ENCODE measurements around the gene MED15. TPM values are rescaled to one million over a fixed set of nuclear protein-coding genes. Genes with fewer than 3 reads are reported as not detected.

The MED15 gene
- total RNA-seq, 4 donors from 2014 or later, result 37.5 to 69.4 (median 52.7) TPM

DNA sequence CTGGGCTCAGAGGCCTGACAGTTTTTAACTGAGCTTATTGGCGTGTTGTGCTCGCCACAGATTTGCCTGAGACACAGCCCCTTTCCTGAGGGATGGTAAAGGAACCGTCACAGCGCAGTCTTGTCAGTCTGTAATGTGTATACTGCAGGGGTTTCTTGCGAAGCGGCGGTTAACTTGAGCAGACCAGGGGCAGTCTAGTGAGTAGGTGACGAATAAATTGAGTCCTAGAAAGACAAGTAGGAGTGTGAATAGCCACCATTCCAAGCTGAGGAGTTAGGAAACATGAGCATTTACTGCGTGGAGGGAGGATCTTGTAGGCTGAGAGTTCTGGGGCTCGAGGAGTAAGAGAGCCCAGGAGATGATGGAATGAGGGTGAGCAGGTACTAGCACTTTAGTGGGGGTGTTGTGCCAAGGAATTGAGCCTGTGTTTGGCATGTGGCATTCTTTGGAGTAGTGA lies 1.4 kb downstream of the MED15 start:
- peak overlapping the region; percentile 94 to 99 (median 98) for H3K27ac ChIP-seq
- in situ Hi-C loops (cut with MboI; ENCODE audit: low sequenced_read_pairs in 4 of 4), result loop anchor here in 1 of 4 donors (10.0 kb wide), 1 partner anchor 56 kb away; no protein-coding TSS in a partner anchor
- H3K4me1 ChIP-seq, result peaks cover 36 to 51% of the 10 kb centered on the region in 2 donors

DNA sequence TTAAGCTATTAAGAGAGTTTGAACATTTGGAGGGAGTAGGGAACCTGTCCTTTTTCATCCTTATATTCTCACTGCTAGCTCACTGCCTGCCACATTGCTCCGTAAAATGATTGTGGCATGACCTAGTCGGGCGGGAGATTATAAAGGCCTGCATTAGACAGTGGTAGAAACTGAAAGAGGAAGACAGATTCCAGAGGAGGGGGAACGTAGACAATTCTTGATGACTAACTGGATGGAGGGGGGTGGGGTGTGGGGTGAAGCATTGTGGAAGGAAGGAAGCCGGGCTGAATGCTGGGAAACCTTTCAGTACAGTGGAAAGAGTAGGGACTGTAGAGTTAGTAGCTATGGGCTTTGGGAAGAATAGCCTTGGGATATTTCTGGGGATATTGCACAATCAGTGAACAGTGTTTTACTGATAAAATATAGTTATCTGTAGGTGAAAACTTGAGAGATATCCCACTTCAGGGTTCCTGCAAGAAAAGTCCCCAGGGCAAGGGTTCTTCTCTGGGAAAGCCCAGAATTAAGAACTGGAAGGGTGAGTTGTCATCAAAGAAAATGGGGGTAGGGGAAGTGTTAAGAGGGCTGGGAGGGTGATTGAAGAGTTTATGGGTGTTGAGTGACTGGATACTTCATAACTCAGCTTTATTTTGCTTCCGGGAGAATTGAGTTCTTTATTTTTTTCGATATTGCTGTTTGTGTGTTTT lies 2.1 kb downstream of the MED15 start:
- peak overlapping the region; percentile 74 to 99 (median 90) for H3K4me3 ChIP-seq
- H3K36me3 ChIP-seq, result no peaks in the 10 kb centered on the region
- peak; percentile 53 to 65 for DNase-seq
- peak overlapping the region; percentile 94 to 99 (median 98) for H3K27ac ChIP-seq
- ATAC-seq, result peak; percentile 66 to 69
- H3K9me3 ChIP-seq, result no peaks in the 10 kb centered on the region
- in situ Hi-C loops (cut with MboI; ENCODE audit: low sequenced_read_pairs in 4 of 4) (loop anchor here in 1 of 4 donors (10.0 kb wide), 1 partner anchor 55 kb away; no protein-coding TSS in a partner anchor), intact Hi-C loops (cut with DNase I; ENCODE audit: low total_unique reads) (no loop called here)
- TF ChIP-seq, protein P1, sequence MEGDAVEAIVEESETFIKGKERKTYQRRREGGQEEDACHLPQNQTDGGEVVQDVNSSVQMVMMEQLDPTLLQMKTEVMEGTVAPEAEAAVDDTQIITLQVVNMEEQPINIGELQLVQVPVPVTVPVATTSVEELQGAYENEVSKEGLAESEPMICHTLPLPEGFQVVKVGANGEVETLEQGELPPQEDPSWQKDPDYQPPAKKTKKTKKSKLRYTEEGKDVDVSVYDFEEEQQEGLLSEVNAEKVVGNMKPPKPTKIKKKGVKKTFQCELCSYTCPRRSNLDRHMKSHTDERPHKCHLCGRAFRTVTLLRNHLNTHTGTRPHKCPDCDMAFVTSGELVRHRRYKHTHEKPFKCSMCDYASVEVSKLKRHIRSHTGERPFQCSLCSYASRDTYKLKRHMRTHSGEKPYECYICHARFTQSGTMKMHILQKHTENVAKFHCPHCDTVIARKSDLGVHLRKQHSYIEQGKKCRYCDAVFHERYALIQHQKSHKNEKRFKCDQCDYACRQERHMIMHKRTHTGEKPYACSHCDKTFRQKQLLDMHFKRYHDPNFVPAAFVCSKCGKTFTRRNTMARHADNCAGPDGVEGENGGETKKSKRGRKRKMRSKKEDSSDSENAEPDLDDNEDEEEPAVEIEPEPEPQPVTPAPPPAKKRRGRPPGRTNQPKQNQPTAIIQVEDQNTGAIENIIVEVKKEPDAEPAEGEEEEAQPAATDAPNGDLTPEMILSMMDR (IDR thresholded peaks at IDR 0.05 in 4 of 5, conservative IDR thresholded peaks at IDR 0.05 in 1 of 5), result no peak
- TF ChIP-seq POLR2A (IDR thresholded peaks at IDR 0.05), result peak; percentile 20 to 26
- peaks cover 42 to 55% of the 10 kb centered on the region in 2 donors for H3K4me1 ChIP-seq
- no peaks in the 10 kb centered on the region for H3K27me3 ChIP-seq

More for the DNA sequence above, 1.4 kb downstream of the MED15 start:
- no peak for ATAC-seq
- Histone ChIP-seq H3K27me3 (no peaks in the 10 kb centered on the region), H3K4me3 (peak overlapping the region; percentile 74 to 99 (median 90)), H3K36me3 (no peaks in the 10 kb centered on the region), H3K9me3 (no peaks in the 10 kb centered on the region)
- intact Hi-C loops (cut with DNase I; ENCODE audit: low total_unique reads), result no loop called here
- TF ChIP-seq, protein P1 (IDR thresholded peaks at IDR 0.05 in 4 of 5, conservative IDR thresholded peaks at IDR 0.05 in 1 of 5), result no peak
- no peak for TF ChIP-seq POLR2A (IDR thresholded peaks at IDR 0.05)
- DNase-seq, result no peak

DNA sequence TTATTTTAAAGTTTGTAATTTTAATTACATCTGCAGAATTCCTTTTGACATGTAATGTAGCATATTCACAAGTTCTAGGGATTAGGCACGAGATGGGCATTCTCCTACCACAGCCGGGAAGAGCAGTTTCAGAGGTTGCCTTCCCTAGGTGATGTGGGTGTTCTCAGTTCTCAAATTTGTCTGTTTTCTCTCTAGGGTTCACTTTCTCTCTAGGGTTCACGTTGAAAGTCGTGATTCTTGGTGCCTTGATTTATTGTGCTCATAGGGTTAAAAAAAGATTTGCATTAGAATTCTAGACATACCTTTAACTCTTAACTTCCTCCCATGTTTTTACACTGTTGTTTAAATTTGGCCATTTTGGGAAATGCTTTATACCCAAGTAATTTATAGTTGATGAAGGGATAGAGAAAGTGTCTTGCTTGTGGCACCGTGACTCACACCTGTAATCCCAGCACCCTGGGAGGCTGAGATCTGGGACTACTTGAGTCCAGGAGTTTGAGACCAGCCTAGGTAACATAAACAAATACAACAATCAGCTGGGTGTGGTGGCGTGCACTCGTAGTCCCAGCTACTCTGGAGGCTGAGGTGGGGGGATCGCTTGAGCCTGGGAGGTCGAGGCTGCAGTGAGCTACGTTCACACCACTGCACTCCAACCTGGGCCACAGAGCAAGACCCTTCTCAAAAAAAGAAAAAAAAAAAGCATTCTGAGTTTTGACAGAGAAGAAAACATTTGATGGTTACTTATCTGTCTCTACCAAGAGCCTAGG lies 3.6 kb downstream of the MED15 start:
- no peak for TF ChIP-seq POLR2A (IDR thresholded peaks at IDR 0.05)
- TF ChIP-seq, protein P1 (IDR thresholded peaks at IDR 0.05 in 4 of 5, conservative IDR thresholded peaks at IDR 0.05 in 1 of 5), result no peak
- Histone ChIP-seq H3K27me3 (no peaks in the 10 kb centered on the region), H3K36me3 (no peaks in the 10 kb centered on the region), H3K4me3 (no peak overlapping the region), H3K9me3 (no peaks in the 10 kb centered on the region), H3K27ac (peak overlapping the region; percentile 94 to 99 (median 98)), H3K4me1 (peaks cover 54 to 65% of the 10 kb centered on the region in 2 donors)
- no peak for DNase-seq
- ATAC-seq, result no peak
- intact Hi-C loops (cut with DNase I; ENCODE audit: low total_unique reads), result no loop called here
- in situ Hi-C loops (cut with MboI; ENCODE audit: low sequenced_read_pairs in 4 of 4), result no loop called here

DNA sequence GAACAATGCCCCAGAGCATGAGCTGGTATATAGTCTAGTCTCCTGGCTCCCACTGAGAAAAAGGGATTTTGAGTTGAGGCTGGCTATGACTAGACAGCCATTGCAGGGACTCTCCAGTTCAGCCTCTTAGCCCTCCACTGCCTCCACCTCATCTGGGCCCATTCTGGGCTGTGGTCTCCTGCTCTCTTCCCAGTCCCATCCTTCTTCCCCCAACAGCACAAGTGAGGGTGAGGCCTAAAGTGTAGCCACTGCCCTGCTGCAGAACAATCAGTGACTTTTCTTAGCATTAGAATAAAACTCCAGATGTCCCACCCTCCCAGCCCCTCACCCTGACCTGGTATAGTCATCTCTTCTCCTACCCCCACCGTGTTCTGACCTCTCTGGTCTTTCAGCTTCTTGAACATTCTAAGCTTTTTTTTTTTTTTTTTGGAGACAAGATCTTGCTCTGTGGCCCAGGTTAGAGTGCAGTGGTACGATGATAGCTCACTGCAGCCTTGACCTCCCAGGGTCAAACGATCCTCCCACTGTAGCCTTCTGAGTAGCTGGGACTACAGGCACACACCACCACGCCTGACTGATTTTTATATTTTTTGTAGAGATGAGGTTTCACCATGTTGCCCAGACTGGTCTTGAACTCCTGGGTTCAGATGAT lies 4.3 kb downstream of the MED15 start:
- Histone ChIP-seq H3K4me1 (peaks cover 54 to 64% of the 10 kb centered on the region in 2 donors), H3K9me3 (no peaks in the 10 kb centered on the region), H3K27me3 (no peaks in the 10 kb centered on the region), H3K36me3 (no peaks in the 10 kb centered on the region), H3K27ac (peak overlapping the region; percentile 94 to 99 (median 98)), H3K4me3 (no peak overlapping the region)
- TF ChIP-seq POLR2A (IDR thresholded peaks at IDR 0.05), result no peak
- in situ Hi-C loops (cut with MboI; ENCODE audit: low sequenced_read_pairs in 4 of 4), result no loop called here
- DNase-seq (no peak), ATAC-seq (no peak)
- intact Hi-C loops (cut with DNase I; ENCODE audit: low total_unique reads), result no loop called here

Measured in gastrocnemius medialis (tissue), 4 donors.